ENCODE measurements around the gene BCL2L1.

GRCh38 chr20:31664696-31665354, 57.8 kb downstream of the BCL2L1 start:
- TF ChIP-seq CTCF (IDR thresholded peaks at IDR 0.05) (no peak), POLR2A (IDR thresholded peaks at IDR 0.05) (no peak), POLR2AphosphoS5 (IDR thresholded peaks at IDR 0.05; ENCODE audit: insufficient read depth in 1 of 2, low read depth in 1 of 2) (no peak)

All from vagina (tissue), 2 donors.